ENCODE measurements around the gene SPPL2B. TPM values are rescaled to one million over a fixed set of nuclear protein-coding genes. Genes with fewer than 3 reads are reported as not detected.

SPPL2B gene
- total RNA-seq, 4 donors from 2014 or later: 18.5 to 32.7 (median 30.9) TPM

- no peak for ATAC-seq
- TF ChIP-seq POLR2AphosphoS5 (IDR thresholded peaks at IDR 0.05): no peak
- no peak for TF ChIP-seq CTCF (IDR thresholded peaks at IDR 0.05)
- no peak for TF ChIP-seq POLR2A (IDR thresholded peaks at IDR 0.05)
- no peak for TF ChIP-seq EP300 (IDR thresholded peaks at IDR 0.05)
- no peak overlapping the region for H3K27ac ChIP-seq
- H3K4me1 ChIP-seq: peaks cover 0 to 30% (median 10%) of the 10 kb centered on the region in 3 donors
- peaks cover 0 to 51% of the 10 kb centered on the region in 2 donors for H3K36me3 ChIP-seq
- 65 to 100% methylated on average over 2 to 5 of the region's 33 CpGs for WGBS, 2 donors (ENCODE audit: low coverage in 1 of 2)
- no peak overlapping the region for H3K4me3 ChIP-seq
- H3K27me3 ChIP-seq: no peaks in the 10 kb centered on the region
- no peaks in the 10 kb centered on the region for H3K9me3 ChIP-seq
Measured at GRCh38 chr19:2336528-2337328, 8.2 kb downstream of the SPPL2B start.

- H3K4me3 ChIP-seq: no peak overlapping the region
- TF ChIP-seq EP300 (IDR thresholded peaks at IDR 0.05): no peak
- peak in 2 of 4 experiments; percentile 9 to 36 for TF ChIP-seq CTCF (IDR thresholded peaks at IDR 0.05)
- ATAC-seq: peak; percentile 38
- peaks cover 0 to 25% (median 5%) of the 10 kb centered on the region in 3 donors for H3K4me1 ChIP-seq
- no peak overlapping the region for H3K27ac ChIP-seq
- 52% methylated on average over 5 of the region's 19 CpGs; no CpG with 5 or more reads in 1 of the 2 donors for WGBS, 2 donors (ENCODE audit: low coverage in 1 of 2)
- no peaks in the 10 kb centered on the region for H3K27me3 ChIP-seq
- H3K36me3 ChIP-seq: peaks cover 0 to 57% of the 10 kb centered on the region in 2 donors
- H3K9me3 ChIP-seq: no peaks in the 10 kb centered on the region
Measured at GRCh38 chr19:2337329-2337707, 8.8 kb downstream of the SPPL2B start.

GRCh38 chr19:2338055-2338615 is 9.7 kb downstream of the SPPL2B start:
- H3K27me3 ChIP-seq: no peaks in the 10 kb centered on the region
- WGBS, 2 donors (ENCODE audit: low coverage in 1 of 2): 100% methylated on average over 1 of the region's 21 CpGs; no CpG with 5 or more reads in 1 of the 2 donors
- H3K36me3 ChIP-seq: peaks cover 0 to 65% of the 10 kb centered on the region in 2 donors
- H3K9me3 ChIP-seq: no peaks in the 10 kb centered on the region
- no peak overlapping the region for H3K4me3 ChIP-seq
- no peak for ATAC-seq
- TF ChIP-seq POLR2AphosphoS5 (IDR thresholded peaks at IDR 0.05): no peak
- TF ChIP-seq CTCF (IDR thresholded peaks at IDR 0.05): no peak
- TF ChIP-seq EP300 (IDR thresholded peaks at IDR 0.05): no peak
- no peak overlapping the region for H3K27ac ChIP-seq
- H3K4me1 ChIP-seq: peaks cover 0 to 16% (median 0%) of the 10 kb centered on the region in 3 donors

- no peak overlapping the region for H3K27ac ChIP-seq
- H3K4me3 ChIP-seq: no peak overlapping the region
- TF ChIP-seq EP300 (IDR thresholded peaks at IDR 0.05): no peak
- TF ChIP-seq CTCF (IDR thresholded peaks at IDR 0.05): no peak
- no peak for TF ChIP-seq POLR2AphosphoS5 (IDR thresholded peaks at IDR 0.05)
- no peak for TF ChIP-seq POLR2A (IDR thresholded peaks at IDR 0.05)
- peaks cover 0 to 69% of the 10 kb centered on the region in 2 donors for H3K36me3 ChIP-seq
- peaks cover 0 to 8% (median 0%) of the 10 kb centered on the region in 3 donors for H3K4me1 ChIP-seq
- WGBS, 2 donors (ENCODE audit: low coverage in 1 of 2): 89% methylated on average over 9 of the region's 54 CpGs; no CpG with 5 or more reads in 1 of the 2 donors
- H3K27me3 ChIP-seq: no peaks in the 10 kb centered on the region
- no peaks in the 10 kb centered on the region for H3K9me3 ChIP-seq
- no peak for ATAC-seq
Measured at GRCh38 chr19:2338751-2339643, 10.5 kb downstream of the SPPL2B start.

Data from gastroesophageal sphincter (tissue), 4 donors.